IPS-18a (cell line): ENCODE measurements around the gene ZNF516.

Experiments
- H3K27ac ChIP-seq: one replicate; pipeline ENCODE4 v1.5.1; 2013; ENCODE audit warnings: low read length
- H3K27me3 ChIP-seq: one replicate; pipeline ENCODE4 v1.6.1; 2013; ENCODE audit warnings: mild to moderate bottlenecking, low read length; ENCODE audit not compliant: control insufficient read depth, insufficient read depth
- H3K36me3 ChIP-seq: one replicate; pipeline ENCODE4 v1.6.1; 2013; ENCODE audit warnings: low read depth, low read length; ENCODE audit not compliant: control insufficient read depth
- H3K4me1 ChIP-seq: one replicate; pipeline ENCODE4 v1.6.1; 2013; ENCODE audit warnings: low read depth, low read length; ENCODE audit not compliant: control insufficient read depth
- H3K4me3 ChIP-seq: one replicate; pipeline ENCODE4 v1.5.1; 2013; ENCODE audit warnings: low read length
- H3K9ac ChIP-seq: one replicate; pipeline ENCODE4 v1.6.1; 2013; ENCODE audit warnings: mild to moderate bottlenecking, low read length, moderate library complexity
- H3K9me3 ChIP-seq: one replicate; pipeline ENCODE4 v1.6.1; 2013; ENCODE audit warnings: low read depth, low read length; ENCODE audit not compliant: control insufficient read depth

The ZNF516 gene

DNA sequence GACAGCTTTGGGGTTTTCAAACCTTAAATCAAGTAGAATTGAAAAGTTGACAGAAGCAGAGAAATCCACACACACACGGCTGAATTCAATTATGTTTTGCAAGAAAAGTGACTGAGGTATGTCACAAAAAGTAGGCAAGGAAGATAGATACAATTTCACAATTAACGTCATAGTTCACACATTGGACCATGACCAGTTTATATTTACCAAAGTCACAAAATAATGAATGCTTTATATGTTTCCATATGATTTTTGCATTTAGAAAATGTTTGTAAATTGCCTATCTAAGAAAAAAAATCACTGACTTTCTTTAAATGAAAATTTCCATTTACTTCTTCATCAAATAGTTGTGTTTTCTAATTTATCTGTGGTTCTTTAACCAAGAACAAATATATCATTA is 29.4 kb upstream of the ZNF516 start:
- Histone ChIP-seq H3K4me1 (peaks cover 44% of the 10 kb centered on the region), H3K36me3 (no peaks in the 10 kb centered on the region), H3K27me3 (peaks cover 17% of the 10 kb centered on the region), H3K9me3 (no peaks in the 10 kb centered on the region), H3K9ac (peak overlapping the region; percentile 85), H3K4me3 (no peak overlapping the region), H3K27ac (no peak overlapping the region)

DNA sequence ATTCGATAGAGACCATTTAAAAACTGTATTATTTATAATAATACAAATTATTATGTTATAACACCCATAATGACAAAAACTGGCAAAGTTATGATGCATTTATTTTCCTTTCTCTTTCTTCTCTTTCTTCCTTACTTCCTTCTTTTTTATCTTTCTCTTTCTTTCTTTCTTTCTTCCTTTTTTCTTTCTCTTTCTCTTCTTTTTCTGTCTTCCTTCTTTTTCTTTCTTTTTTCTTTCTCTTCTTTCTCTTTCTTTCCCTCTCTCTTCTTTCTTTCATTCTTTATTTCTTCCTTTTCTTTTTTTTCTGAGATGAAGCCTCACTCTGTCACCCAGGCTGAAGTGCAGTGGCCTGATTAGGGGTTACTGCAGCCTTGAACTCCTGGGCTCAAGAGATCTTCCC is 27.5 kb upstream of the ZNF516 start:
- no peak overlapping the region for H3K9ac ChIP-seq
- H3K36me3 ChIP-seq: no peaks in the 10 kb centered on the region
- peaks cover 27% of the 10 kb centered on the region for H3K27me3 ChIP-seq
- no peak overlapping the region for H3K27ac ChIP-seq
- H3K4me3 ChIP-seq: no peak overlapping the region
- H3K4me1 ChIP-seq: peaks cover 46% of the 10 kb centered on the region
- no peaks in the 10 kb centered on the region for H3K9me3 ChIP-seq

DNA sequence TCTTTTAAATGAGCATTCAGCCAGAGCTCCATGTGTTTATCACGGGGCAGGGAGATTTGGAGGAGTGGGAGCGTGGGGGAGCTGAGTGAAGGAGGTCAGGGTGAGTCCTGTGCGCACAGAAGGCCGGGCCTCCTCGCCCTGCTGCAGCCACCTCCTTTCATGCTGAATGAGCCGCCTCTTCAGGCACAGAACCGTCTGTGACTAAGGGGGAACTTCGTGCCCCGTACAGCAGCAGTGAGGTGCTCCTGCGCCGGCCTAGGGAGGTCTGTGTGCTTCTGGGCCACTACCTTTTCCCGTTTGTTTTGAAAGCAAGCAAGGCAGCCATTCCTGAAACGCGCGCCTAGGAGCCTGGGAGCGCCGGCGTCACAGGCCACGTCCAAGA is 27.1 kb upstream of the ZNF516 start:
- Histone ChIP-seq H3K27ac (no peak overlapping the region), H3K27me3 (peaks cover 30% of the 10 kb centered on the region), H3K36me3 (no peaks in the 10 kb centered on the region), H3K9me3 (no peaks in the 10 kb centered on the region), H3K9ac (no peak overlapping the region), H3K4me1 (peaks cover 48% of the 10 kb centered on the region), H3K4me3 (peak overlapping the region; percentile 2)

DNA sequence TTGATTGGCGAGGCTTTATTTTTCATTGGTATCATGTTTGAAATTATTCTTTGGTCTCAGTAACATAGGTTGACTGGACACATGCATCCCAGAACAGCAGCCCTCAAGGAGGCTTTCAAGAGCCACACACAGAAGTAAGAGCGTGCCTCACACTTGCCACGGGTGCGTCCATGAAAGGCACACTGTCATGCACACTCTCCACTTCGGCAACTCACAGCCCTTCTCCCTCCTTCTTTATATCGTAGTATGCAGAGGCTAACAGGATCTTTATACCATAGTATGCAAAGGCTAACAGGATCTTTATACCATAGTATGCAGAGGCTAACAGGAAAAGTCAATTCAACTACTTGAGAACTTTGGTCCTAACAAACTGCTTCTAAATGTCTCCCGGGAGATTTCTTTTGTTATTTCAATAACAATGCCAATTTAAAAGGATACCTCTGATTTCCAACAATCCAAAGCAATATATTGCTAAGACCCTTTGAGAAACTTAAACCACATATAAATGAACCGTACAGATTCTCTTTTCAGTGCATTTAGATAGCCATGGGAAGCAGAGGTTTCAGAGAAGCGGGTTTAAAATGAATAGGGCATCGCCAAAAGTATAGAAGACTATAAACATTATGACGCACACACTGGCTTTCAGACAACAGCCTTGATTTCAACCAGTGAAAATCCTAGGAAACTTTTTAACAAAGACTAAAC is 26.5 kb upstream of the ZNF516 start:
- Histone ChIP-seq H3K27ac (no peak overlapping the region), H3K9me3 (no peaks in the 10 kb centered on the region), H3K4me1 (peaks cover 48% of the 10 kb centered on the region), H3K36me3 (no peaks in the 10 kb centered on the region), H3K9ac (no peak overlapping the region), H3K4me3 (peak overlapping the region; percentile 2), H3K27me3 (peaks cover 28% of the 10 kb centered on the region)

DNA sequence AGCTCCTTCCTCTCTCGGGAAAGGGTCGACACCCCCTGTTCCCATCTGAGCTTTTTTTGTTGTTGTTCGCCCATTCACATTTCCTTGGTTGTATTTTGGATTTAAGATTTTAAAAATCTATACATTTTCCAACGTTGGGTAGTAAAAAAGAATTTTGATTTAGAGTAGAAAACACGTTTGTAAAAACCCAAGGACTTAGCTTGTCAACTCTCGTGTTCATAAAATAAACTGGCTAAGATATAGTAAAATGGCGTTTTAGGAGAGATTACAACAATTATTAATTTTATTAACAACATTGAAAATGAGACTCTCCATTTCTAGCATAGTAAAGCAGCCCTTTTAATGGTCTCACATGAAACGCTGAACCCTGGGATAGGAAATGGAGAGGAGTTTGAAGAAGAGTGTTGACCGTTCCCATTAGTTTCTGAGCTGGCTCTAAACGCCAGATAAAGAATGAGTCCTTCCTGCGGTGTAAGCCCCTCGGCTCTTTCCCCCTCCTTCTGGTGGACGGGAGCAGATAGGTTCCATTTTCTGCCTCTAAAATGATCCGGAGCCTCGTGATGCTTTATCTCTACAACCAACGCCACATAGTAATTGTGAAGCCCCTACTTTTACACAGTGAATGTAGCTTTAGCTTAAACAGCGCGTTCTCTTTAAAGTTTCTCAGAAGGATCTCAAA is 24.0 kb upstream of the ZNF516 start:
- peak overlapping the region; percentile 70 for H3K9ac ChIP-seq
- H3K4me3 ChIP-seq: peak overlapping the region; percentile 74
- no peaks in the 10 kb centered on the region for H3K9me3 ChIP-seq
- no peaks in the 10 kb centered on the region for H3K36me3 ChIP-seq
- H3K4me1 ChIP-seq: peaks cover 40% of the 10 kb centered on the region
- no peak overlapping the region for H3K27ac ChIP-seq
- peaks cover 28% of the 10 kb centered on the region for H3K27me3 ChIP-seq

DNA sequence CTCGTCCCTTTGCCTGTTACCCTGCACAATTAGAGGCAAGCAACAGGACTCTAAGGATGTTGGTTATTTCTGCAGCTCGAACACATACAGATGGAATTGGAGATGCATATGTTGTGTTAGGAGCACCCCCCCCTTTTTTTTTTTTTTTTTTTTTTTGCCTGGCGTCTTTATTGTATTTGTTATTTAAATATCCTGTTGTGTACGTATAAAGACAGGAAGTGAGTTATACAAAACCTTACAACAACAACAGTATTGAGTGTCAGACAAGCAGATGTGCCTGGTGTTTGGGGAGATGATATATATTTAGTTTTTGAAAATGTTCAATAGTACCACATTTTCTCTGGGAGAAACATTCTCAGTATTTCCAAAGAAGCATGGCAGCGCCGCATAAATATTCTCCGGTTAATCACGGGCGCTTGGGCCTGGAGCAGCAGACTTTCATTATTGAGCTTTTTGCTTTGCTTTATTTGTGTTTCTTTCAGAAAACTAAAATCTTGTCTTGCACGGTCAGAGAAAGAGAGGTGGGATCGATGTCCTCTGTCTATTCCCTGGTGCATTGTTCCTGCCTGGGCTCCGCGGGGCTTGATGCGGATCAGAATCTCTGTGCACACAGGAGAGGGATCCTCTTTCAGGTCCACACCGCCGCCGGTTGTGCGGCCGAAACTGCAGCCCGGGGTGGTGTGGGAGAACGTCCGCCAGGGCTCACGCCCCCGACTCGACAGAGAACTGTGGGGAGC is 23.2 kb upstream of the ZNF516 start:
- H3K9ac ChIP-seq: peak overlapping the region; percentile 70
- H3K27me3 ChIP-seq: peaks cover 28% of the 10 kb centered on the region
- no peaks in the 10 kb centered on the region for H3K36me3 ChIP-seq
- H3K27ac ChIP-seq: no peak overlapping the region
- H3K9me3 ChIP-seq: no peaks in the 10 kb centered on the region
- H3K4me3 ChIP-seq: peak overlapping the region; percentile 74
- peaks cover 40% of the 10 kb centered on the region for H3K4me1 ChIP-seq

DNA sequence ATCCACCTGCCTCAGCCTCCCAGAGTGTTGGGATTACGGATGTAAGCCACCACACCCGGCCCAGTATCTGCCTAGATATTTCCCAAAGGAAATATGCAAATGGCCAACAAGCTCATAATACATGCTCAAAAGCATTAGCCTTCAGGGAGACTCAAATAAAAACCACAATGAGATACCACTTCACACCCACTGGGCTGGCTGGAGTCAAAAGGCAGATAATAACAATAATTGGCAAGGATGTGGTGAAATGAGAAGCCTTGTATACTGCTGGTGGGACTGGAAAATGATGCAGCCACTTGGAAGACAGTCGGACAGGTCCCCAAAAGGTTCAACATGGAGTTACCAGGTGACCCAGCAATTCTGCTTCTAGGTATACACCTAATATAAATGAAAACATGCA is 20.5 kb upstream of the ZNF516 start:
- Histone ChIP-seq H3K27me3 (peaks cover 28% of the 10 kb centered on the region), H3K4me3 (no peak overlapping the region), H3K9ac (no peak overlapping the region), H3K27ac (no peak overlapping the region), H3K36me3 (no peaks in the 10 kb centered on the region), H3K4me1 (peaks cover 24% of the 10 kb centered on the region), H3K9me3 (no peaks in the 10 kb centered on the region)

DNA sequence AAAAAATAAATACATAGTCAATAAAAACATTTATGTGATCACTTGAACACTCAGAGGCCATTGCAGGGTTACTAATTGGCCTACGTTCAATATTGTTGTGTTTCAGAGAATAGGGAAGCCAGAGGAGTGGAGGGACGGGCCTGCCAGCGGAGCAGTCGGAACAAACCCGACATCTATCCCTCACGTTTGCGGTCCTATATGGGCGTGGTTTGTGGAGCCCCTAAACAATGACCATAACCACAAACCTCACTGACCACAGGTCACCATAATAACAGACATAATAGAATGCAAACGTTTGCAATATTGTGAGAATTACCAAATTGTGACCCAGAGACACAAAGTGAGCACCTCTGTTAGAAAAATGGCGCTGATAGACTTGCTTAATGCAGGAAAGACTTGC is 19.5 kb upstream of the ZNF516 start:
- Histone ChIP-seq H3K4me1 (peaks cover 21% of the 10 kb centered on the region), H3K27ac (no peak overlapping the region), H3K4me3 (no peak overlapping the region), H3K36me3 (no peaks in the 10 kb centered on the region), H3K9ac (no peak overlapping the region), H3K9me3 (no peaks in the 10 kb centered on the region), H3K27me3 (peaks cover 23% of the 10 kb centered on the region)

DNA sequence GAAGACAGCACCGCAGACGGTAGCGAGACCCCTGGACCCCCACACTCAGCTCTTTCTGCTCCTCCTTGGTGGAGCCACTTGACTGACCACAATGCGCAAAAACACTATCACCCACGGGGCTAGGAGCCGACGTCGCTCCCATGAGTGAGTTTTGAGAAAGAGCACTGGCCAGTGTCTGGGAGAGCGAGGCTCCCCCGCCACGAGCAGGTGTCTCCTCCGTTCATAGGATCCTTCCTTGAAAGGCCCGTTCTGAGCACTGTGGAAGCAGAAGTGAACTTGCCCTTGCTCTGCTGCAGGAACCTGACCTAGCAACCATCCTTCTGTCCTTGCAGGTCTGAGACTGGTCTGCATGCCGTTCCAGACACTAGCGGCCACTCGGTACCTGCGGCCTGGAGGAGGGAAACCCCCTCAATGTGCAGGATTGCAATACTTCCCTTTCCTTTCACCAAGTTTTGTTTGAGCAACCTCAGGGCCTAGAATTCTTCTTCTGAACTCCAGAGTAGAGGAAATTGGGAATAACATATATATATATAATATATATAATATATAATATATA is 12.9 kb upstream of the ZNF516 start:
- Histone ChIP-seq H3K27ac (no peak overlapping the region), H3K4me1 (peaks cover 11% of the 10 kb centered on the region), H3K36me3 (no peaks in the 10 kb centered on the region), H3K9ac (no peak overlapping the region), H3K27me3 (no peaks in the 10 kb centered on the region), H3K4me3 (no peak overlapping the region), H3K9me3 (no peaks in the 10 kb centered on the region)

DNA sequence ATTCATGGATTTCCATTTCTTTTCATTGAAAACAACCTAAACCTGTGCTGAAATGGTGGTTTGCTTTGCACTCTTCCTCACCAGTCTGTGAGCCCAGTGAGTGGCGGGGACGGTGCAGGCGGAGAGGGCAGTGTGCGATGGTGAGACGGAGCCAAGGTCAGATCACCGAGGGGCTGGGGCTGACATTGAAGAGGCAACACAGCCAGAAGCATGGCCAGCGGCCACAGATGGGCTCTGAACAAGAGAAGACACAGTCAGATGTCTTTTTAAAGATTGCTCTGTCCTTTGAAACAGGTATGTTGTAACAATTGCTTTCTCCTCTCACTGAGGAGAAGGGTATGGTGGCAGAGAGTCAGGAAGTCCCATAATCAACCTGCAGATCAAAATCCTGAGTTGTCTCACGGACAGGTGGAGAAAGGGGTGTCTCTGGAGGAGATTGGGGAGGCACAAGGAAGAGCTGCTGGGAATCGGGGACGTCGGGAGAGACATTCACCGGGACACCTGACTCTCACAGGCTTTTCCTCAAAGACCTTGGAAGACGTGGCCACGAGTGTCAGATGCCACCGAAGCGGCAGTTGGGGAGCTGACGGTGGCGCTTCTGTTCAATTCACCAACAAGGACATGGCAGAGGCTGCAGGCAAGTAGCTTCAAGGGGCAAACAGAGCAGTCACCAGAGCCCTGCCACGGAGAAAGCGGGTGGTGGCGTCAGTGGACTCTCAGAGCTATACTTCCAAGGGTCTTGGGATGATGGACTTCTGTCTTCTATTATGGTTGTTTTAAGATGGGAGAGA is 12.1 kb upstream of the ZNF516 start:
- Histone ChIP-seq H3K4me1 (peaks cover 11% of the 10 kb centered on the region), H3K36me3 (no peaks in the 10 kb centered on the region), H3K27me3 (no peaks in the 10 kb centered on the region), H3K9ac (no peak overlapping the region), H3K9me3 (no peaks in the 10 kb centered on the region), H3K4me3 (no peak overlapping the region), H3K27ac (no peak overlapping the region)

DNA sequence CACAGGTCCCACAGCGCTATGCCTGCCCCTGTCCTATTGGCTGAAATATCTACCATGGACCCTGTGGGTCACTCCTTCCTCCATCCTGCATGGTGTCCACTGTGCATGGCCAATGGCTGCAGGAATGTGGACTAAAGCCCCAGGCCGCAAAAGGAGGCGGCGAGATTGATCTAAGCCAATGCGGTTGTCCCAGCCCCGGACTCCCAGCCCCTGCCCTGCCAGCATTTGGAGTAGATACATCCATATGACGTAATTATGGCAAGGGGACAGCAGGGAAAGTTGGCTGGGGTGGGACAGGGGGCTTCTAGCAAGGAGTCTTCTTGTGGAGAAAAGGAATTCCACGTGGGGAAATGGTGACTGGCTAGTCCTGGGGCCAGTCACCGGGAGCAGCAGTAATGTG is 11.4 kb upstream of the ZNF516 start:
- no peak overlapping the region for H3K27ac ChIP-seq
- no peaks in the 10 kb centered on the region for H3K27me3 ChIP-seq
- H3K9me3 ChIP-seq: no peaks in the 10 kb centered on the region
- no peaks in the 10 kb centered on the region for H3K36me3 ChIP-seq
- H3K4me3 ChIP-seq: no peak overlapping the region
- peaks cover 11% of the 10 kb centered on the region for H3K4me1 ChIP-seq
- no peak overlapping the region for H3K9ac ChIP-seq
